ENCODE measurements around the gene EGFR.

- TF ChIP-seq CTCF (IDR thresholded peaks at IDR 0.05; ENCODE audit: poor library complexity, severe bottlenecking) (no peak), TAF1 (IDR thresholded peaks at IDR 0.05; ENCODE audit: low read depth) (no peak), EZH2 (IDR thresholded peaks at IDR 0.05; ENCODE audit: borderline replicate concordance, insufficient read depth, low read length, poor library complexity, severe bottlenecking) (no peak)
Observed at GRCh38 chr7:55249332-55249731, 230.5 kb downstream of the EGFR start.

Data from neural cell (in vitro differentiated cells).